H1 (cell line): ENCODE results near the gene CFB. TPM values are rescaled to one million over a fixed set of nuclear protein-coding genes. Genes with fewer than 3 reads are reported as not detected.
A peak's percentile ranks its signal among the peaks of the same experiment; 100 is the strongest.

ENCODE experiments used
- CTCF ChIA-PET: fragments of 300-600 bp; sonication (Branson Sonifier 250); formaldehyde crosslinking; loops from one replicate; lab custom pipeline; 2021; ENCODE audit not compliant: partially characterized antibody; lab: Charles Lee
- POLR2A ChIA-PET: fragments of 300-600 bp; sonication (Branson Sonifier 250); formaldehyde crosslinking; loops from one replicate; lab custom pipeline; 2021; ENCODE audit warnings: inconsistent platforms; ENCODE audit not compliant: partially characterized antibody; lab: Charles Lee
- DNase-seq, 2 experiments: peaks; one replicate each; pipeline versions ENCODE4 v3.0.0 to v3.0.0-alpha.2; 2010 to 2022; ENCODE audit warnings: low spot score in 2 of 2, low read depth in 1 of 2, mixed read lengths in 1 of 2
- FAIRE-seq: peaks from 2 replicates; lab custom pipeline; 2011; peaks lifted over from hg19 to GRCh38; lab: Jason Lieb, UNC
- H2AFZ ChIP-seq: 2 replicates; pipeline ENCODE4 v1.8.1; 2012; ENCODE audit warnings: low read length, inconsistent platforms
- H2AK5ac ChIP-seq: 2 replicates; pipeline ENCODE4 v1.6.1; 2013; ENCODE audit warnings: low read depth, low read length
- H2BK120ac ChIP-seq: replicated peaks from 2 replicates; pipeline ENCODE3; 2013; ENCODE audit warnings: low read depth, low read length, inconsistent platforms
- H2BK12ac ChIP-seq: 2 replicates; pipeline ENCODE4 v1.6.1; 2013; ENCODE audit warnings: low read depth, low read length
- H2BK15ac ChIP-seq: 2 replicates; pipeline ENCODE4 v1.6.1; 2013; ENCODE audit warnings: low read length
- H2BK20ac ChIP-seq: 2 replicates; pipeline ENCODE4 v1.6.1; 2013; ENCODE audit warnings: low read length
- H2BK5ac ChIP-seq: 2 replicates; pipeline ENCODE4 v1.6.1; 2013; ENCODE audit warnings: low read depth, low read length
- H3K14ac ChIP-seq: 2 replicates; pipeline ENCODE4 v1.6.1; 2013; ENCODE audit warnings: inconsistent platforms; ENCODE audit not compliant: insufficient read length
- H3K18ac ChIP-seq: 2 replicates; pipeline ENCODE4 v1.6.1; 2013; ENCODE audit warnings: low read length; ENCODE audit errors: extremely low read depth
- H3K23ac ChIP-seq: 2 replicates; pipeline ENCODE4 v1.6.1; 2013; ENCODE audit warnings: inconsistent platforms; ENCODE audit not compliant: insufficient read length
- H3K23me2 ChIP-seq: 2 replicates; pipeline ENCODE4 v1.6.1; 2013; ENCODE audit warnings: low read depth, low read length
- H3K27ac ChIP-seq: 2 replicates; pipeline ENCODE4 v1.6.1; 2011; ENCODE audit warnings: low read depth, low read length, inconsistent platforms
- H3K27me3 ChIP-seq, 4 experiments: replicated peaks in 1 of 4; 1 replicate in 1 of 4; 2 replicates in 3 of 4; pipeline versions ENCODE4 v1.6.1 to v1.8.1; 2011 to 2013; ENCODE audit warnings: low read length in 3 of 4, mild to moderate bottlenecking in 3 of 4, inconsistent platforms in 2 of 4, mixed read lengths in 2 of 4, moderate library complexity in 1 of 4; ENCODE audit not compliant: control insufficient read depth in 3 of 4, insufficient read depth in 3 of 4; ENCODE audit errors: extremely low read depth in 1 of 4
- H3K36me3 ChIP-seq, 4 experiments: 2 replicates each; pipeline versions ENCODE4 v1.6.1 to v1.8.1; 2011 to 2013; ENCODE audit warnings: mild to moderate bottlenecking in 4 of 4, low read length in 3 of 4, moderate library complexity in 2 of 4, control low read depth in 1 of 4, inconsistent platforms in 1 of 4; ENCODE audit not compliant: insufficient read depth in 4 of 4, control insufficient read depth in 2 of 4
- H3K4ac ChIP-seq: replicated peaks from 2 replicates; pipeline ENCODE3; 2013; ENCODE audit warnings: low read length, low read depth, mixed read lengths, inconsistent platforms; ENCODE audit not compliant: insufficient read length
- H3K4me1 ChIP-seq, 4 experiments: replicated peaks in 1 of 4; 1 replicate in 1 of 4; 2 replicates in 3 of 4; pipeline versions ENCODE4 v1.6.1 to v1.8.1; 2011 to 2013; ENCODE audit warnings: low read length in 3 of 4, inconsistent platforms in 2 of 4, mixed read lengths in 1 of 4; ENCODE audit not compliant: insufficient read depth in 4 of 4, control insufficient read depth in 3 of 4
- H3K4me2 ChIP-seq, 2 experiments: 2 replicates each; pipeline versions ENCODE4 v1.6.1 to v1.8.1; 2011 to 2013; ENCODE audit warnings: low read depth in 2 of 2, low read length in 2 of 2, control low read depth in 1 of 2, inconsistent platforms in 1 of 2, mild to moderate bottlenecking in 1 of 2; ENCODE audit not compliant: insufficient read depth in 1 of 2
- H3K4me3 ChIP-seq, 4 experiments: fragments of 200-600, 300-600 bp in 1 of 4; sonication (generic), shearing (Covaris generic), sonication (Bioruptor Twin) in 1 of 4; 2 replicates each; pipeline versions ENCODE4 v1.5.1 to v1.8.1; 2011 to 2016; ENCODE audit warnings: low read length in 4 of 4, low read depth in 3 of 4, control low read depth in 2 of 4, inconsistent platforms in 2 of 4, mild to moderate bottlenecking in 2 of 4, mixed read lengths in 1 of 4, moderate library complexity in 1 of 4; ENCODE audit not compliant: insufficient read depth in 2 of 4; ENCODE audit errors: extremely low read depth in 1 of 4
- H3K56ac ChIP-seq: replicated peaks from 2 replicates; pipeline ENCODE3; 2013; ENCODE audit warnings: low read depth, mild to moderate bottlenecking, mixed read lengths, low read length, inconsistent platforms; ENCODE audit not compliant: insufficient read length
- H3K79me1 ChIP-seq: 2 replicates; pipeline ENCODE4 v1.6.1; 2013; ENCODE audit warnings: low read depth, low read length, control low read depth
- H3K79me2 ChIP-seq, 2 experiments: 2 replicates each; pipeline versions ENCODE4 v1.6.1 to v1.8.1; 2012 to 2013; ENCODE audit warnings: low read length in 2 of 2, mild to moderate bottlenecking in 2 of 2, inconsistent platforms in 1 of 2; ENCODE audit not compliant: insufficient read depth in 2 of 2, control insufficient read depth in 1 of 2
- H3K9ac ChIP-seq, 4 experiments: replicated peaks in 1 of 4; 1 replicate in 1 of 4; 2 replicates in 3 of 4; pipeline versions ENCODE4 v1.6.1 to v1.8.1; 2011 to 2013; ENCODE audit warnings: low read depth in 3 of 4, low read length in 3 of 4, control low read depth in 2 of 4, mild to moderate bottlenecking in 2 of 4, moderate library complexity in 2 of 4, inconsistent platforms in 1 of 4; ENCODE audit errors: extremely low read depth in 1 of 4
- H3K9me3 ChIP-seq, 2 experiments: 2 replicates each; pipeline versions ENCODE4 v1.6.1 to v1.8.1; 2012 to 2013; ENCODE audit warnings: mild to moderate bottlenecking in 2 of 2, moderate library complexity in 2 of 2, control low read depth in 1 of 2, inconsistent platforms in 1 of 2, low read depth in 1 of 2, low read length in 1 of 2, mixed read lengths in 1 of 2; ENCODE audit not compliant: insufficient read depth in 2 of 2
- H4K20me1 ChIP-seq, 2 experiments: replicated peaks in 1 of 2; 2 replicates each; pipeline versions ENCODE3 to v1.8.1; 2011 to 2013; ENCODE audit warnings: inconsistent platforms in 2 of 2, low read length in 2 of 2, mild to moderate bottlenecking in 1 of 2; ENCODE audit not compliant: insufficient read depth in 2 of 2, control insufficient read depth in 1 of 2
- H4K5ac ChIP-seq: 2 replicates; pipeline ENCODE4 v1.6.1; 2013; ENCODE audit warnings: low read length, low read depth, mixed read lengths, inconsistent platforms; ENCODE audit not compliant: insufficient read length
- H4K8ac ChIP-seq: 2 replicates; pipeline ENCODE4 v1.8.0; 2013; ENCODE audit warnings: mild to moderate bottlenecking, moderate library complexity, low read length, inconsistent platforms; ENCODE audit not compliant: insufficient read depth; ENCODE audit errors: extremely low read depth
- H4K91ac ChIP-seq: replicated peaks from 2 replicates; pipeline ENCODE3; 2013; ENCODE audit warnings: low read length, mixed read lengths, inconsistent platforms; ENCODE audit not compliant: insufficient read length
- NRF1 ChIP-seq: IDR thresholded peaks from 2 replicates; pipeline ENCODE4 v1.6.1; 2011; ENCODE audit warnings: mild to moderate bottlenecking, low read depth, low read length, improper control_type of control experiment
- PHF8 ChIP-seq: fragments of 200-600 bp; sonication (generic); conservative IDR thresholded peaks from 2 replicates; pipeline ENCODE4 v1.7.1; 2012; ENCODE audit warnings: low read depth, mild to moderate bottlenecking, inconsistent platforms, low read length, moderate library complexity
- POU5F1 ChIP-seq: IDR thresholded peaks from 2 replicates; pipeline ENCODE4 v1.6.1; 2011; ENCODE audit warnings: low read depth, mild to moderate bottlenecking, low read length, moderate library complexity
- RXRA ChIP-seq: IDR thresholded peaks from 2 replicates; pipeline ENCODE4 v1.6.1; 2011; ENCODE audit warnings: low read depth, mild to moderate bottlenecking, low read length, moderate library complexity; ENCODE audit not compliant: insufficient read depth
- SAP30 ChIP-seq: fragments of 300-600 bp; sonication (generic); IDR thresholded peaks from 2 replicates; pipeline ENCODE4 v1.7.1; 2012; ENCODE audit warnings: low read length, moderate library complexity, mild to moderate bottlenecking, inconsistent platforms; ENCODE audit not compliant: insufficient read depth, insufficient replicate concordance
- SP1 ChIP-seq: IDR thresholded peaks from 2 replicates; pipeline ENCODE4 v1.6.1; 2011; ENCODE audit warnings: low read depth, low read length
- SP4 ChIP-seq: IDR thresholded peaks from 2 replicates; pipeline ENCODE4 v1.6.1; 2012; ENCODE audit warnings: low read length, inconsistent platforms
- SRF ChIP-seq: IDR thresholded peaks from 2 replicates; pipeline ENCODE4 v1.6.1; 2011; ENCODE audit warnings: mild to moderate bottlenecking, low read depth, low read length, moderate library complexity
- WGBS, 2 experiments: shearing (Covaris generic) in 1 of 2; methylation state at CpG; one replicate each; pipeline versions ENCODE4 v1.1.6 to v1.1.7; 2013 to 2015; ENCODE audit warnings: low lambda C conversion rate in 2 of 2, mixed read lengths in 2 of 2, inconsistent platforms in 1 of 2, low coverage in 1 of 2, missing lambda C conversion rate in 1 of 2; ENCODE audit not compliant: insufficient replicate concordance in 2 of 2, insufficient coverage in 1 of 2, insufficient read length in 1 of 2; ENCODE audit errors: extremely low coverage in 1 of 2, missing lambda C conversion rate in 1 of 2; 5-methylcytosine and 5-hydroxymethylcytosine counted together
- polyA plus RNA-seq, 7 experiments: library from polyadenylated mRNA; depleted of rRNA in 3 of 7; stranded (reverse) in 5 of 7; unstranded in 2 of 7; fragments of >200 nt in 5 of 7; fragments of 200-250 nt in 2 of 7; gene quantifications; 1 replicate in 5 of 7; 2 replicates in 1 of 7; 4 replicates in 1 of 7; pipeline versions ENCODE4 v1.2.1 to v1.2.3, GENCODE V29; 2011 to 2013; ENCODE audit warnings: missing spikeins in 2 of 7, mixed read lengths in 2 of 7
- total RNA-seq: library from RNA; stranded (reverse); fragmentation: NEBNext Ultra II Directional; extraction: Animal tissue kit (Norgen Biotek cat#: 25700); gene quantifications from 2 replicates; pipeline ENCODE4 v1.2.1, GENCODE V29; 2021

The CFB gene
- total and polyA plus RNA-seq, 2 of the 8 experiments (the other 6 are each of a cell fraction or from before 2014, with no cell fraction given) = 0.09 TPM; not detected in 1

GRCh38 chr6:31968791-31969711 is 23.2 kb downstream of the CFB start:
- FAIRE-seq (no peak), DNase-seq (no peak)
- ChIA-PET CTCF (interaction anchor here (0.6 to 10.2 kb wide), 4 partner anchors 9 to 373 kb away, joined by 3 to 84 read pairs (median 4); partner anchors contain the start of genes NELFE and SKIC2), POLR2A (interaction anchor here (0.6 to 15.3 kb wide), 5 partner anchors 14 to 220 kb away, joined by 3 to 279 read pairs (median 3); partner anchors contain the start of genes EHMT2, NELFE and SKIC2)
- no peak overlapping the region for H2BK12ac ChIP-seq
- no peak overlapping the region for H4K91ac ChIP-seq
- peaks cover 0 to 3% of the 10 kb centered on the region in 2 experiments for H4K20me1 ChIP-seq
- no peak overlapping the region for H2BK120ac ChIP-seq
- no peak overlapping the region for H2AFZ ChIP-seq
- H2BK5ac ChIP-seq = no peak overlapping the region
- 93% methylated on average over 22 of the region's 23 CpGs; no CpG with 5 or more reads in 1 of the 2 experiments for WGBS, 2 experiments
- no peak overlapping the region for H3K4ac ChIP-seq
- no peak overlapping the region for H3K56ac ChIP-seq
- no peak overlapping the region for H2AK5ac ChIP-seq
- no peak overlapping the region for H2BK20ac ChIP-seq
- H3K14ac ChIP-seq = no peak overlapping the region
- H3K9ac ChIP-seq = no peak overlapping the region
- H3K27me3 ChIP-seq = no peaks in the 10 kb centered on the region; a peak in 1 of 7 replicates
- H3K36me3 ChIP-seq = peaks cover 13 to 44% (median 34%) of the 10 kb centered on the region in 4 experiments
- H3K23ac ChIP-seq = no peak overlapping the region
- peaks cover 4% of the 10 kb centered on the region; the same call in 1 of the 2 replicates for H3K79me1 ChIP-seq
- no peaks in the 10 kb centered on the region for H3K9me3 ChIP-seq
- H4K8ac ChIP-seq = peak overlapping the region; percentile 29; the same call in 1 of the 2 replicates
- peaks cover 0 to 9% (median 5%) of the 10 kb centered on the region in 4 experiments; a peak in 5 of 7 replicates for H3K4me1 ChIP-seq
- H3K4me3 ChIP-seq = no peak overlapping the region
- no peak overlapping the region for H4K5ac ChIP-seq
- no peak overlapping the region for H2BK15ac ChIP-seq
- TF ChIP-seq SP1 (no peak), NRF1 (no peak), SRF (no peak), POU5F1 (no peak), RXRA (no peak), PHF8 (no peak), SAP30 (no peak), SP4 (no peak)
- TF ChIP-seq, all 59 proteins: peak for 0
- Histone ChIP-seq H3K23me2 (peaks cover 13% of the 10 kb centered on the region), H3K18ac (no peak overlapping the region), H3K79me2 (peaks cover 0 to 11% of the 10 kb centered on the region in 2 experiments; a peak in 1 of 4 replicates), H3K27ac (no peak overlapping the region), H3K4me2 (no peak overlapping the region)
